GM18511 (cell line): Measurements from ENCODE around the gene PTPN9.

ENCODE experiments used
- ATAC-seq: cut with Tn5 transposase; IDR thresholded peaks from one replicate; pipeline ENCODE4 v1.9.1; 2021; ENCODE audit warnings: mild to moderate bottlenecking, moderate library complexity; ENCODE audit not compliant: unreplicated experiment

The PTPN9 gene

DNA sequence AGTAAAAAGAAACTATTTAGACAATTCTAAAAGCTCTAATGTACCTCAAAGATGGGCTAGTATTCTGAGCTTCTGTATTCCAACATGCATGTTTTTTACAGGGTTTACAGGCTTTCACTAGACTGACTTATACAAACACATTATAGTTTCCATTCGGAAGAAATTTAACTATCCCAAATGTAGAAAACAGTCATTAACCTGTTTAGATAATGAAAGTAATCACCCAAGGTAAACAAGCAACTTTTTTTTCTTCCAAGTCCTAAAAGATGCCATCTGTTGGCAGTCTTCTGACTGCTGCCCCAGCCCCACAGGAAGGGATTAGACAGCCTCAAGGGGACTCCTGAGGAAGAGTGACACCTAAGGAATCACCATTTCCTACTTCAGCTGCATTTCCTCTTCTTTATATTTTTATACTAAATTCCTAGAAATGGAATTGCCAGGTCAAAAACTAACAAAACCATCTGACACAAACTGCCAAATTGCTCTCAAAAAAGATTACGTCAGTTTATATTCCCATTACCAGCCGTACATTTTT lies 153.1 kb downstream of the PTPN9 start:
- no peak for ATAC-seq

DNA sequence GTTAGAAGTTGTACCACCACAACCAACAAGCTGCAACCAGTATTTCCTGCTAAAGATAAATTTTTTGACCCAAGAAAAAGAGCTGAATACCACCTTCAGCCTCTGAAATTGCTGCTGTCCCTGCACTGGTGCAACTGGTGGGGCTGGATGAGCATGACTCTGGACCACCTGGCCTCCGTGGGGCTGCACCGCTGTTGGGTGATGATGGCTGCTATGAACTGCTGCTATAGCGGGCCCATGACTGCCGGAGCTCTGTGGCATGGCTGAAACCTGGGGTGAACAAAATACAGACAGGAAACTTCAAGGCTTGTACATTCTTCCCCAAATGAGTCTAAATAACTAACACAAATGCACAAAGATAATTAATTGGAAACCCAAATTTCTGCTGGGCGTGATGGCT lies 156.6 kb downstream of the PTPN9 start:
- no peak for ATAC-seq

DNA sequence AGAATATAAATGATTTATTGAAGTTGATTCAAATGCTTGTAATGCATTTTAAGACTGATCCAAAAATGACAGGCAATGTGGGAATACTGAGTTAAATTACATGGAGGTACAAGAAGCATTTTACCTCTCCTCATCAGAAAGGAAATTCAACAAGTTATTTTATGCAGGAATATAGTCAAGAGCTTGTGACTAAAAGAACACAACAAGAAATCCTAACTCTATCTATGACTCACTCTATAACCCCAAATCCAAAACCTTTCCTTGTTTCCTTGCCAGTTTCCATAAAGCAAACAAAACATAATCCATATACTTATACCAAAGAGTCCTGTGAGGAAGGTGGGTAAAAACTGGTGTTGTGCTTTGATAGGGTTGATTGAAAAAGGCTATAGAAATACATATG lies 158.4 kb downstream of the PTPN9 start:
- ATAC-seq: no peak

DNA sequence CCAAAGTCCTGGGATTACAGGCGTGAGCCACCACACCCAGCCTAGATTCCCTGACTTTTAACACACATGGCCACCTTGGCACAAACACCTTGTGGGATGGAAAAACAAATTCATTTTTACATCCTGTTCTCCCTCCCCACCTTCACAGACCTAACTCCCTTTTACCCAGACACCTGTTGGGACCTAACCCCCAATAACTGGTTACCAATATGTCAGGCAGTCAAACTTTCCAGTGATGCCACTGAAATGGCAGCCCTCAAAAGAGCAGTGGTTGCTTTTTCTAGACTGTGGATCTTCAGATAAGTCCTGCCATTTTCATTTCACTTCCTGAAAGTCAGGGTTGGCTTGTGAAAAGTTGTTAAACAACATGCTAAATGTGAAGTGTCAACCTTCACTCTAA lies 162.5 kb downstream of the PTPN9 start:
- ATAC-seq: no peak
